GM18502 (cell line): Measurements from ENCODE around the gene MUSK.
"Not testable (repeated sequence)": the region's sequence is repeated elsewhere in the genome, so short reads cannot be mapped to it uniquely, and the experiment has no call there.

Experiments used
- ATAC-seq: cut with Tn5 transposase; IDR thresholded peaks from one replicate; pipeline ENCODE4 v1.9.1; 2021; ENCODE audit warnings: mild to moderate bottlenecking; ENCODE audit not compliant: unreplicated experiment, poor library complexity

Gene MUSK

DNA sequence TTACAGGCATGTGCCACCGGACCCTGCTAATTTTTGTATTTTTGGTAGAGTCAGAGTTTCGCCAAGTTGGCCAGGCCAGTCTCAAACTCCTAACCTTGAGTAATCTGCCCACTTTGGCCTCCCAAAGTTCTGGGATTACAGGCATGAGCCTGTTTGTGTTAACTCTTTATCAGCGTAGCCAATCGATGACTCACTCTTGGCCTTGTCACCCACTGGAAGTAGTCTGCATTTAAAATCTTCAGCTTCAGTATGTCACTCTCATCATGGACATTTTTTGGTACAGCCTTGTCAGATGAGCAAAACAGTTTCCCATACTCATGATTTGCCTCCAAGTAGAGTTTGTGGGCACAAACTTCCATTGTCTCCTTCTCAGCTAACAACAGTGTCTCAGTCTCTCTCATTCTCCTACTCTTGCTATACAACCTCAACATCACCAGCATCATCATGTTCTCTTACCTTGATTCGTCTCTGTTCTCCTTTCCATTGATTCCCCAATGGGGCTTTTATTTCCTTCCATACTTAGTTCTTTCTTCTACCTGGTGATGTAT, 22.5 kb downstream of the MUSK start:
- ATAC-seq, result no peak

DNA sequence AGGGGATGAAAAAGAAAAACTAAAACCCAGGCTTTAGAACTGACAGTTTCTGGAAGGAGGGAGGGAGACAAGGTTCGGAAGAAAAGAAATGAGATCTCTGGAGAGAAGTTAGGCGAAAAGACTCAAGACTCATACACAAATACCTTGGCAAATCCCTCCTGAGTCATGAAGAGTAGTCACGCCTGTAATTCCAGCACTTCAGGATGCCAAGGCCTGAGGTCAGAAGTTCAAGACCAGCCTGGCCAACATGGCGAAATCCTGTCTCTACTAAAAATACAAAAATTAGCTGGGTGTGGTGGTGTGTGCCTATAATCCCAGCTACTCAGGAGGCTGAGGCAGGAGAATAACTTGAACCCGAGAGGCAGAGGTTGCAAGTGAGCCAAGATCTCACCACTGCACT, 27.3 kb downstream of the MUSK start:
- not testable (repeated sequence) for ATAC-seq

DNA sequence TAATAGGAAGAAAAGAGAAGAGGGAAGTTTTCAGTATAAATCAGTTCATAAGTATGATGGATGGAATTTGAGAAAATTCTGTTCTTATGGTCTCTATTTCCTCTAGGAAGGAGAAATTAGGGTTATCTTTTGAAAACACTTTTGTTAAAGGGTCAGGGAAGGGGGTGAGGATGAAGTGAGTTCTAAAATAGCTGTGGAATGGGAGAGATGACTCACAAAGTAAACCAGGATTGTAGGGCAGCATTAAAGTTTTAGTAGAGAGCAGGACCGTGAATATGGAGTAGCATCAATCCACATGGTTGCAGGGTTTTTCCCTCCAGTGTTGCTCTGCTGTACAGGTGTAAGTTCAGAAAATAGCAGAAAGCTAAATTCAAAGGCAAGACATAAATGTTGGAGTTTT, 32.4 kb downstream of the MUSK start:
- ATAC-seq, result no peak

DNA sequence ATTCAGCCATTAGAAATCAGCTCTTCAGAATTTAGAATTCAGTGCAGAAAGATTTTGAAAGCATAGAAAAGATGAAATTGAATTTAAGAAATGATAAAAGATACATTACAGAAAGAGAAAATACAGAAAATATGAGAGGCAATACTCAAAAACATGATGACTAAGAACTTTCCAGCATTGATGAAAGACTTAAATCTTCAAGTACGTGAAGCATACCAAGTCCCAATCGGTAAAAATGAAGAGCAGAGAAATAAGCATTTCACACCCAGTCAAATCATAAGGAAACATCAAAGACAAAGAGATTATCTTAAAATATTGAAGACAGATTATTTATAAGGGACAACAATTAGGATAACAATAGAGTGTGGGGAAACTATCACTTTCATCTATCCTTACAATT, 35.1 kb downstream of the MUSK start:
- ATAC-seq, result no peak

DNA sequence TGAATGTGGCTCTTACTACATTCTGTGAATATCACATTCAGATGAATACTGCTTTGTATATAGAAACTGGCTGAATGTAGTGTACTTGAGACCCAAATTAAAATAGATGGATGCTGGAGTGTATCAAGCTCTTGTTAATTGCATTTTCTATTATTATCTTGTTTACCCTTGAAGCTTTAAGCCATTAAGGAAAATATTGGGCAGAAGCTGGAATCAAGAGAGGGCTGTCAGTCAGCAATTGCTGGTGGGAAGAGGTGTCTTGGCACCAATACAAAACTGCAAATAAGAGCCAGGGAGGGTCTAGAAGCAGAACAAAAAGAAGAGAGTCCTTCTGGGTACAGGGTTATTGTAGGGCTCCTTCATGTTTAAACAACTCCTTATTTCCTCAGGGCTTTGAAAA, 38.8 kb downstream of the MUSK start:
- no peak for ATAC-seq

DNA sequence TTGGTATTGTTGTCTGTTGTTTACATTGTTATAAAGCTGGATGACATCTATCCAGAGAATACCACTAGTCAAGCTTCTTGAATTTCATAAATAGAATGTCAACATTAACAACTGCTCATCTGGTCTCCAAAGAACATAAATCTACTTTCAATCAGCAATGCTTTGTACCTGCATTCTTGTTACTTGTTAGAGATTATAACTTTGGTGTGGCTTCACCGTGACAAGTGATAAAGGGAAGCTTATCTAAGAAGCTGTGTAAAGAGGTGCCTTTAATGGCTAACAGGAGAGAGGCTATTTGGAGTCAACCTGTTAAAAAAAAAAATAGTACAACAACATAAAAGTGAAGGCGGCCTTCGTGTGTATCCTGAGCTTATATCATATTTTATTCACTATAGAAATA, 41.8 kb downstream of the MUSK start:
- ATAC-seq, result no peak

DNA sequence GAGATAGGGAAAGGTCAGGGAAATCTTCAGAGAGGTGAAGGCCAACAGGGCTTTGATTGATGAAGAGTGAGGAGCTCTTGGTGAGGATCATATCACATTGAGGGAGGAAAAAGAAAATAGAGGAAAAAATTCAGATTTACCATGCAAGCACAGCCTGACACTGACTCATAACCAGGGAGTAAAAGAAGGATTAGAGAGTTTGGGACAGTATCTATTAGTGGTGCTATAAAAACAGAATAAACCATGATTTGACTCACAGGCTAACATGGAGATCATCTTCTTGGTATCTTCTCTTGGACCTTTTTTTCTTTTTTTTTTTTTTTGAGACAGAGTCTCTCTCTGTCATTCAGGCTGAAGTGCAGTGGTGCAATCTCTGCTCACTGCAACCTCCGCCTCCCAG, 44.4 kb downstream of the MUSK start:
- no peak for ATAC-seq

DNA sequence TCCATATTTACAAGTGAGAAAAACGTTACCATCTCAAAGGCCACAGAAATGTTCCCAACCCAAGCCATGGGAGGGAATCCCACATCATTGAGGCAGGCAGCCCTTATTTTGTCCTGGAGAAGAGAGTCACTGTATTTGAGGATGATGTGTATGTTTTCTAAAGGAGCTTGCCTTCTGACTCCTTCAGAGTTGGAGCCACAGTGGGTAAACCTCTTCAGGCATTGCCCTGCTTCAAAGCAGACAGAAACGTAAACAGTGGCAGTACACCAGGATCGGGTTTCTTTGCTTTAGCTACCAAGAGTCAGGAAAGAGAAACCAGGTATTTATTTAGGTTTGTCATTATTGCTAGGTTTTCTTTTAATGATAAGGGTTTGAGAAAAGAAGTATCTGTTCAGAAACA, 45.7 kb downstream of the MUSK start:
- ATAC-seq, result no peak

DNA sequence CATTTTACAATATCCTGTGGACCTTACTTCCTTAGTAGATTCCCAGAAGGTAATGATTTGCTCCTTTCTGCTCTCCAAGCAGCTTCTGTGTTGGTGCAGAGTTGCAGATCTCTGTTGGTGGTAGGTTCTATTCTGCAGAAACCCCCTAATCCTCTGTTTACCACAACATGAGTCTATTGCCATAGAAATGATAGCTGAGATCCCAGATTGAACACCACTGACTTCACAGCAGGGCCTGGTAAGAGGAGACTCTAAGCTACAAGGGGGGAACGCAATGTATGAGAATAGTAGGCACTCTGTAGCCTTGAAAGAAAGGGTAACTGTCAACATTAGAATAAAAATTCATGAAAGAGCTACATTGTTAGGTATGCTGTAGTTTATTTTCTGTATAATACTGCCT, 59.5 kb downstream of the MUSK start:
- no peak for ATAC-seq

DNA sequence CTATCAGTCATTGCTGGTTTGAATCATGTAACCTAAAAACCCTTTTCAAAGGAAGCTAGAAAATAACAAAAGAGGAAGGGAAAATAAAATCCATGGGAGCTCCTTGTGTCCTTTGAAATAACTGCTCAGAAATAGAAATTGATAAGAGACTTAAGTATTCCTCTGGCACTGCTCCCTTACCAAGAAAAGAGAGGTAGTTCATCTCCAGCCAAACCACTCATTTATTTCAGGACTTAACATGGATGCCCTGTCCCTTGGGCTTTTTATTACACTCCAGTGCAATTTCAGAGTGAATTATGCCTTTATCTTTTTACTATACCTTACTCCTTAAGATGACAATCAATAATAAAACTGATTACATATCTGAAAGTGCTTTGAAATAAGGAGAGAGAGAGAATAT, 61.0 kb downstream of the MUSK start:
- ATAC-seq, result no peak

DNA sequence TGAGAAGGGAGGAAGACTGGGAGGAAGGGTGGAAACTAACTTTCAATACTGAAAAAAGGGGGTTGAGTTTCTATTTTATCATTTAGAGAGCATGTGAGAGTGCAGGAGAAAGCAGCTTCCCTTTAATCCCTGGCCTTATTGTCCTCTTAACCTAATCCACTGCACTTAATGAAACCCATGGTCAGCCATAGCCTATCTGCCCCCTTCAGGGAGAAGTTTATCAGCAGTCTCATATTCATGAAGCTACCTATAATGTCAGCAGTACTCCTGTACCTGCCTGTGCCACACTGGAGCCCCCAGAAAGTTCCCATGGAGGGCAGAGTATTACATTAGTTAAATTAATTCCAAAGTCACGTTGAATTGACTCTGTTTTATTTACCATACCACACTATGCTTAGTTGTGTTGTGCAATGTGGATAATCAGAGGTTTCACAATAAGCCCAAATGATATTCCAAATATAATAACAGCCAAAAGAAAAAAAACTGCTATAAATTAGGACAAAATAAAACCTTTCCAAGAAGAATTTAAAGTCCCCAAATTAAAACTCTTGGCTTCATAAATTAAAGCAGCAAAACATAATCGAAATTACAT, 62.9 kb downstream of the MUSK start:
- ATAC-seq, result no peak

DNA sequence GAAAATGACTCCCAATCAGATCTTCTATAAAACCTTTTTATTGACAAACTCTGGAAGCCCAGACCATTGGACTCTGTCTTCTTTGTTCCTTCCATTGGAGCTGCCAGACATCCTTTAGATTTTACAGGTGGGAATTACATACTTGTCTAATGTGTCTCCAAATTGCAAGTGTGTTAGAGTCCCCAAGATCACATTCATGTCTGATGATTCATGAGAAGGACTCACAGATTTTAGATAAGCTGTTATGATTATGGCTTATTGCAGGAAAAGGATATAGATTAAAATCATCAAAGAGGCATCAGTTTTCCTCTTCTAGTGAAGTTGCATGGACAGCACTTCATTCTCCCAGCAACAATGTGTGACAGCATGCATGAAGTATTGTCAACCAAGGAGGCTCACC, 70.4 kb downstream of the MUSK start:
- ATAC-seq, result no peak

DNA sequence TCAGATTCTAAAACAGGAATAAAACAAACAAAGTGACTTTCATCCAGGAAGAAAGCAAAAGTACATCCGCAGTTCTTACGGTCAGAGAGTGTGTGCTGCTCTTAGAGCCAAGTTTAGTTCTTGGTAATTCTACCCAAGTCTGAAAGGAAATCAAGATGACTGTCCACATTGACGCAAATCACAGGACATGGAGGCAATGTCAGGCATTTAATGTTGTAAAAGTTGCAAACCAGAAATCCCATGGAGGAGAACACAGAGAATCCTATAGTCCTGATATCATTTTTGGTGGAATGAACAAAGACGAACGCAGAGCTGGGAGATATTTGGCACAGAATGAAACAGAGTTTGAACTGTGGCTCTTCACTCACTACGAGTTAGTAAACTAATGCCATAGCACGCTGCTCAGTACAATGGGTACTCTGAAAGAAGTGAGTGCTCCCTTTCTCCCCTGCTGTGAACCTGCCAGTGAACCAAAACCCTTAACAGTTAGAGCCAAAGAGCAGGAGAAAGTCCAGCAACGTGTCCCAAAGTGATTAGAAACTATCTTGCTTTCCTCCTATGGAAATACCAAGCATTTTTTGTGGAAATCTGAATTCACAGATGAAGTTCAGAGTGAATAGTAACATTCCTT, 74.3 kb downstream of the MUSK start:
- no peak for ATAC-seq

DNA sequence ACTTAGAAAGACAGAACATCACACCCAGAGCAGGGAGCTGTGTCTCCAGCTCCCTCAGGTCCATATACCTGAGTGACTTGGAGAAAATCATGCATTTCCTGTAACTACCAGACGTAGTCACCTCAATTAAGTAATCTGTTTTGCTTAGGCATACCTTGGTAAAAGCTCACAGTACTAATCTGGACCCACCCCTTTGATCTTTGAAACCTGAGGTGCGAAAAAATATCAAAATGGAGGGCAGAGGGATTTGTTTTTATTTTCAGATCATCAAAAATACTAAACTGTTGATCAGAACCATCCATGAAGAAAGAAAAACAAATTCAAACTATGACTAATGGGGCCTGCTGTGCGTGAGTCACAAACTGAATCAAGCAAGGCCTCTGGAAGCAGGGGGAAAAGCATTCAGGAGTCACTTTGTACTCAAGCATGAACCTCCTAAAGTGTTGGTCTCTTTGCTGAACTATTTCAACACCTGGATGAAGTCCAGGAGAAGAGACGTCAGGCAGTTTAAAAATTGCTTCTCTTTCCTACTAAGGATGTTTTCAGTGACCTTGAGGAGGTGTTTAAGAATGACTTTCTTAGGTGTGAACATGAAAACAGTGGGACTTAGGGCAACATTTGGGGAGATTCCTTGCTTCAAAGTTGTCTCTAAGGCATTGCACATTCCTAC, 76.3 kb downstream of the MUSK start:
- no peak for ATAC-seq

DNA sequence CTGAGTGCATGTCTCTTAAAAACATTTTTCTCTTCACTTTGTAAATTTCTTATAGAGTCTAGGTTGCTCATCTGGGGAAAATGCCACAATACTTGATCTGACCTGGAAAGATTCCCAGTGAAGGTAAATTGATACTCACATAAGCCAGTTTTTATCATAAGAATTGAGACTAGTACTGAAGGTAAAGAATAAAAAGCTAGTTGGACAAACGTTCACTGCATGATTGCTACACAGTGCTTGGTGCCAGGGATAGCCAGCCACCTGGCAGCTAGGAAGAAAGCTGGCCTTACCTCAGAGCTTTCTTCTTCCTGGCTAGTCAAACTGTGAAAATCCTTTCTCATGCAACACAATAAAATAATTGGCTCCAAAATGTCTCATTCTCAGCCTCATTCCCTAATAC, 77.1 kb downstream of the MUSK start:
- no peak for ATAC-seq

DNA sequence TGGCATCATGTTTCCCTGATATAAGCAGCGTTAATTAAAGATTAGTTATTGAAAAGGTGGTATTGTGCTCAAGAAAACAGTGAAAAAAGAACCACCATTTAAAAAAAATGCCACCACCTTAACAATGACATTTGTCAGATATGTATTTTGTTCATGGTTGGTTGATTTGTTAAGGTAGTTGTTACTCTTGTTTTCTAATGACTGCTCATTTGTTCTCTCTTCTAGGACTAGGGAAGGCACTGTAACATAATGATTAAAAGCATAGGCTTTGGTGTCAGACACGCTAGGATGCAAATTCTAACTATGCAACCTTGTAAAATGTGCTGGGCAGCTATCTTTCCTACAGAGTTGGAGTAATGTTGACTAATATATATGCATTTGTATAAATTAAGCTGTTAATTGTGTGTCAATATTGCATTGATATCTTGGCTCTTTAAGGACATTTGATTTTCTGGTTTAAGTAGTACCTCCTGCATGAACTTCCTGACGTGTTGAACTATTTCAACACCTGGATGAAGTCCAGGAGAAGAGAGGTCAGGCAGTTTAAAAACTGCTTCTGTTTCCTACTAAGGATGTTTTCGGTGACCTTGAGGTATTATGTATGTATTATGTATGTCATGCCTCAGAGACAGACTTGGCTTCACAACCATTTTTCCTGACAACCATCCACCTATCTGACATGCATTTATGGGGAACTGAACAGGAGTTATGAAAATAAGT, 77.8 kb downstream of the MUSK start:
- ATAC-seq, result no peak

DNA sequence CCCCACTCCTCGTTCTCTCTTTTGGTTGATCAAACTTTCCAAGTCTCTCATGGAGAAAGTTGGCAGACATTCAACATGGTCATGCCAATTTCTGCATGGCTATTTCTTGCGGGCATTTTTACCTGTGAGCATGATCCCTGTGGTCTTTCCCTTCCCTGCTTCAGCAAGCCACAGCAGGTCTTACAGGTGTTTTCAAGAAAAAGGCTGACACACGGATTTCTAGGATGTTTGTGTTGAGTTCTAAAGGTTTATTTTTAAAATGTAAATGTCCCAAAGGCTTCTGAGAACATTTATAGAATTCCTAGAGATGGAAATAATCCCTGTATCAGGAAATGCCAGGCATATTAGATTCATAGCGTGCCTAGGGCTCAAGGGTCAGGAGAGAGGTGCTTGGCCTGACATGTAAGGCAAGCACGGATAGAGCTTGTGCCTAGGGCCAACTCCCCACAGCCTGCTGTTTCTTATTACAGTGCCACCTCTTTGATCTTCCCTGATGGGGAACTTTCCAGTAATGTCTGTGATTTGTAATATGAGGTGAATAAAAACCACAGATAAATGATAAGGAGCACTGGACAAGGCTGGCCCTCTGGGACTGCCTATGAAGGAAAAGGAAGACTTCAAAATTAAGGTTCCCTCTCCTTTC, 79.8 kb downstream of the MUSK start:
- no peak for ATAC-seq

DNA sequence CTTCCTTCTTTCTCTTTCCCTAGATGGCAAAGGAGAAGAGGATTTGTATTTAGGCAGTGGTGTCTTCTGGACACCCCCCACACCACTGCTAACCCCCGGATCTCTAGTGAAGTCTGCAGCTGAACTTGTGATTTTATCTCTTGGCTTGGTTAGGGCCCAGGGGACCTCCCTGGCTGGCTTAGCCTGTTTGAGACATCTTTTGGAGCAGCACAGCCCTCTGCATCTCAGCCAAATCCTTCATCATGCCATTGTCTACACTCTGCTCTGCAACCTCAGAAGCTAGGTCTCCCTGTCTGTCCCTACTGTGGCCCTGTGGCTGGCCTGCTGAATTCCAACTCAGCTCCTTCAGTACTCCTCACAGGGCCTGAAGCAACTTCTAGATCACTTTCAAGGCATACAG, 81.7 kb downstream of the MUSK start:
- ATAC-seq, result no peak

DNA sequence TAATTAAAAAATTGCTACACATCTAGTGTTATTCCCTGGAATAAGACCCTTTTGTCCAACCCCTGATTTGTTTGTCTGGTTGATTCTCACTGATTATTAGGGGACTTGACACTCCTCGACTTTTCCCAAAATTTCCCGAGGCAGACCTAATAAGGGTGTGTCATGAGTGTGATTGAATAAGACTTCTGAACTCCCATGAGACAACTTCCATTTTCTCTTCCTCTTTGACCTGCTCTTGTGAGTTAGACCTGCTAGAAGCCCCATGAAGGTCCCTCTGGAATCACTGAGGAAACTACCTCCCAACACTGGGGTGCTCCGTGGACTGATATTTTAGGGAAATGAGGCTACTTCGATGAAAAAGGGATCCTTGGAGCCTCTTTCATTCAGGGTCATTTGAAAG, 83.4 kb downstream of the MUSK start:
- ATAC-seq, result no peak

DNA sequence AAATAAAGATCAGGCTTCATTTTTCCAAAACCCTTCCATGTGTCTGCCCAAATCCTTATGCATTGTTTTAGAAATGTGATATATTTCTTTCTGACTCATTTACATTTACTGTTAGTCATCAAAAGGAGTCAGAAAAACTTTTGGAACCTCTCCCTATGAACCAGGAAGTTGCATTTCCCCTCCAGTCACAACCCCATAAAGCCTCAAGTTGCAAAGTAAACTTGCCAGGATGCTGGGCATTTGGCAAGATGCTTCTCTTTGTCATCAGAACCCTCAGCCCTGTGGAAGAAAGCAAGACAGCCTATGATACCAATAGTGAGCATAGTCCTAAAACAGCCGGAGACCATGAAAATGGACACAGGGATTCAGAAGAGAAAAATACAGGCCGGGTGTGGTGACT, 84.2 kb downstream of the MUSK start:
- ATAC-seq, result no peak

DNA sequence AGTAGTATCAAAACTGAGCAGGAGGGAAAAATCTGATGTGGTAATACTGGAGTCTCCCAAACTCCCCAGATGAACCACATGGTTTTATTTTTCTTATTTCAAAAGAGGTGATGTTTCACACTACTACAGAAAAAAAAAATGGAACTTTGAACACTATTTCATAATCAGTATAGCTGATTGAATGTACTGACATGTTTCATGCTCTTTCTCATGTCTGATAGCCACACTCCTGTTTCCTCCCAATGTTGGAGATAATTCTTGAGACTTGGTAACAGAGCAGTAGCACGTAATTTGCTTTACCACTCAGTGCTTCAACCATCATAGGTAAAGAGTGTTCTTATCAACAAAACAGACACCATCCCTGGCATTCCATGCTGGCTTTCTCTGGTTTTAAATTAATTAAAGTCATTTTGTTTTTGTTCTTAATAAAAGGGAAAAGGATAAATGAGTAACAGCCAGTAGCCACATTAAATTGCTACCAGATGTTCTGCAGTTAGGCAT, 85.2 kb downstream of the MUSK start:
- no peak for ATAC-seq
